Activated naive CD8-positive, alpha-beta T cell (primary cell): ENCODE measurements around the gene NCBP2L.

ENCODE experiments used
- H3K27ac Mint-ChIP-seq: one replicate; pipeline ENCODE4 v1.8.0; 2021; ENCODE audit warnings: mixed read lengths
- H3K27me3 Mint-ChIP-seq: one replicate; pipeline ENCODE4 v1.8.0; 2021; ENCODE audit warnings: mixed read lengths
- H3K36me3 Mint-ChIP-seq: one replicate; pipeline ENCODE4 v1.8.0; 2021; ENCODE audit warnings: mixed read lengths
- H3K4me1 Mint-ChIP-seq: one replicate; pipeline ENCODE4 v1.8.0; 2021; ENCODE audit warnings: low read depth, mixed read lengths
- H3K4me3 Mint-ChIP-seq: one replicate; pipeline ENCODE4 v1.8.0; 2021; ENCODE audit warnings: mild to moderate bottlenecking, mixed read lengths
- H3K9me3 Mint-ChIP-seq: one replicate; pipeline ENCODE4 v1.8.0; 2021; ENCODE audit warnings: low read depth, mixed read lengths

The NCBP2L gene

GRCh38 chrX:107743995-107744394, 33.5 kb upstream of the NCBP2L start:
- no peaks in the 10 kb centered on the region for H3K9me3 Mint-ChIP-seq
- no peaks in the 10 kb centered on the region for H3K27me3 Mint-ChIP-seq
- no peak overlapping the region for H3K27ac Mint-ChIP-seq
- H3K4me3 Mint-ChIP-seq = no peak overlapping the region
- peaks cover 40% of the 10 kb centered on the region for H3K4me1 Mint-ChIP-seq
- H3K36me3 Mint-ChIP-seq = no peaks in the 10 kb centered on the region

DNA sequence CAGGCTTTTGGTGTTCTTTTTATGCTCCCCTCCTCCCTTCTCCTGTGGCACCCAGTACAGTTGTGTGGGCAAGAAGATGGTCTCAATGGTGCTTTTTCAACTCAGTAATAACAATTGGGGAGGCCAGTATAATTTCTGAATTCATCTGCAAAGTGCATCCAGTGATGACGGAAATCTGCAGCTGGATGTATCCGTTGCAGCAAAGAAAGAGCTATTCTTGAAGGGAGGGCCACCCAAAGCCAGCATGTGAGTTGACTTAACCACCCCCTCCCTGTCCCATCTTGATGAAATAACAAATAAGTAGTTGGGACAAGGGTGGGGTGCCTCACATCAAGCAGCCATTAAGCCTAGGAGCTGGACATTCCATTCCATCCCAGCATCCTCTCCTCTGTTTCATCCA, 32.7 kb upstream of the NCBP2L start:
- no peaks in the 10 kb centered on the region for H3K27me3 Mint-ChIP-seq
- H3K36me3 Mint-ChIP-seq = no peaks in the 10 kb centered on the region
- H3K9me3 Mint-ChIP-seq = no peaks in the 10 kb centered on the region
- H3K27ac Mint-ChIP-seq = no peak overlapping the region
- peaks cover 33% of the 10 kb centered on the region for H3K4me1 Mint-ChIP-seq
- no peak overlapping the region for H3K4me3 Mint-ChIP-seq

DNA sequence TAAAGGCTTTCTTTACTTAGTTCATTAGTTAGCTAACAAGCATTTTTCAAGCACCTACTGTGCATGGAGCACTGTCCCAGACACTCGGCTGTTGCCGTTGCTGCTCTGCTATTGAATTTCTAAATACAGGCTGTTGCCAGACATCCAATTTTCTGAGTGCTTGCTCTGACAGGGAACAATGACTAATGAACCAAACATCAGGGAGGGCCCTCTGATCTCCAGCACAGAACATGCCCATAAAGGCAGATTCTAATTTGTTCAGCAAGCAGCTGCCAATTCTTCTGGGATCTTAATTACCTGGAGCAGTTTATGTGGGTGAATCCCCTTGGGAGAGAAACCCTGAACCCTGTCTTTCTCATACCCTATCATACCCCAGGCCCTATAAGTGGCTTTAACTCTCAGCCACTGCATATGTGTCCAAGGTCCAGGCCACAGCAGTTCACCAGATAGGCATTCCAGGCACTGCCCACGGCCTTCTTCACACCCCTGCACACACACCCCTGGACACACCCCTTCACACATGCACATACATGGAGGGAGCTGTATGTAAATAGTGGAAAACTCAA, 29.9 kb upstream of the NCBP2L start:
- Mint-ChIP-seq H3K27ac (no peak overlapping the region), H3K9me3 (no peaks in the 10 kb centered on the region), H3K36me3 (no peaks in the 10 kb centered on the region), H3K4me1 (peaks cover 11% of the 10 kb centered on the region), H3K4me3 (no peak overlapping the region), H3K27me3 (no peaks in the 10 kb centered on the region)

- Mint-ChIP-seq H3K9me3 (no peaks in the 10 kb centered on the region), H3K27ac (no peak overlapping the region), H3K36me3 (no peaks in the 10 kb centered on the region), H3K27me3 (no peaks in the 10 kb centered on the region), H3K4me3 (no peak overlapping the region), H3K4me1 (peaks cover 9% of the 10 kb centered on the region)
Observed at GRCh38 chrX:107748506-107748905, 29.0 kb upstream of the NCBP2L start.

DNA sequence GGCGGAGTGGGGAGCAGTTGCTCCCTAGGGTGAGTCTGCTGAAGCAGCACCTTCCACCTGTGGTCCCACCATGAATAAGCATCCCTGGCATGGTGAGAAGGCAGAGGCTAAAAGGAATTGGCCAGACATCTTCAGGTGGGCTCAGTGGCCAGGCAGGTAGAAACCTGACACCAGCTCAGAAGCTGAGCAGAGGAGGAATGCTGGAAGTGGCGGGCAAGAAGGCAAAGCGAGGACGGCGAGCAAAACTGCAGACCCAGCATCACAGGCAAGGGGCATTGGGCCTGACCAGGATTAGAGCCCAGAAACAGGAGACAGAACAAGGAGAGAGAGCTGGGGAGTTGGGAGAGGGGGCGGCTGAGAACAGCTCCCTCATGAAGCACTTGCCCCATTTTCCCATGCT, 27.3 kb upstream of the NCBP2L start:
- no peaks in the 10 kb centered on the region for H3K36me3 Mint-ChIP-seq
- H3K4me3 Mint-ChIP-seq = no peak overlapping the region
- peaks cover 5% of the 10 kb centered on the region for H3K4me1 Mint-ChIP-seq
- H3K27ac Mint-ChIP-seq = no peak overlapping the region
- H3K27me3 Mint-ChIP-seq = no peaks in the 10 kb centered on the region
- H3K9me3 Mint-ChIP-seq = no peaks in the 10 kb centered on the region

- H3K27me3 Mint-ChIP-seq = no peaks in the 10 kb centered on the region
- peaks cover 12% of the 10 kb centered on the region for H3K4me1 Mint-ChIP-seq
- no peak overlapping the region for H3K4me3 Mint-ChIP-seq
- no peaks in the 10 kb centered on the region for H3K9me3 Mint-ChIP-seq
- no peaks in the 10 kb centered on the region for H3K36me3 Mint-ChIP-seq
- H3K27ac Mint-ChIP-seq = no peak overlapping the region
Observed at GRCh38 chrX:107750861-107751445, 26.6 kb upstream of the NCBP2L start.

- no peak overlapping the region for H3K27ac Mint-ChIP-seq
- peaks cover 11% of the 10 kb centered on the region for H3K4me1 Mint-ChIP-seq
- no peaks in the 10 kb centered on the region for H3K36me3 Mint-ChIP-seq
- H3K9me3 Mint-ChIP-seq = no peaks in the 10 kb centered on the region
- H3K27me3 Mint-ChIP-seq = no peaks in the 10 kb centered on the region
- H3K4me3 Mint-ChIP-seq = no peak overlapping the region
Observed at GRCh38 chrX:107752043-107752442, 25.5 kb upstream of the NCBP2L start.

GRCh38 chrX:107752714-107753113, 24.8 kb upstream of the NCBP2L start:
- Mint-ChIP-seq H3K36me3 (no peaks in the 10 kb centered on the region), H3K27me3 (no peaks in the 10 kb centered on the region), H3K4me1 (peaks cover 12% of the 10 kb centered on the region), H3K4me3 (no peak overlapping the region), H3K9me3 (no peaks in the 10 kb centered on the region), H3K27ac (no peak overlapping the region)

DNA sequence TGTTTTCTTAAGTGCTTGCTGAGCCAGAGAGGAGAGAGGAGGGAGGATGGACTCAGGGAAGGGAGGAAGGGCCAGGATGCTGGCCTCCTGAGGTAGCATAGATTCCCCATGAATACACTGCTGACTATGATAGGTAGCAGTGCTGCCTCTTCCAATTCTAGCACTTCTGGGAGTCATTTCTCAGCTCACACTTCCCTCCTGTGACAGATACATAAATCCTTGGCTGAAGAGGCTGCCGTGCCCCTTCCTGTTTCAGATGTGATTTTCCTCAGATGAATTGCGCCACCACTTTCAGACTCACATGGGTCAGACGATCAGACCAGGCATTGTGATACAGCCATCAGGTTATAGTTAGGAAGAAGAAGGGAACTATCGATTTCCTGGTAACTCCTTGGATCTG, 24.3 kb upstream of the NCBP2L start:
- no peaks in the 10 kb centered on the region for H3K27me3 Mint-ChIP-seq
- peaks cover 15% of the 10 kb centered on the region for H3K4me1 Mint-ChIP-seq
- no peak overlapping the region for H3K27ac Mint-ChIP-seq
- H3K36me3 Mint-ChIP-seq = no peaks in the 10 kb centered on the region
- no peaks in the 10 kb centered on the region for H3K9me3 Mint-ChIP-seq
- H3K4me3 Mint-ChIP-seq = no peak overlapping the region

GRCh38 chrX:107755721-107756120, 21.8 kb upstream of the NCBP2L start:
- H3K27me3 Mint-ChIP-seq = no peaks in the 10 kb centered on the region
- no peaks in the 10 kb centered on the region for H3K36me3 Mint-ChIP-seq
- no peak overlapping the region for H3K27ac Mint-ChIP-seq
- no peak overlapping the region for H3K4me3 Mint-ChIP-seq
- no peaks in the 10 kb centered on the region for H3K9me3 Mint-ChIP-seq
- H3K4me1 Mint-ChIP-seq = peaks cover 17% of the 10 kb centered on the region

DNA sequence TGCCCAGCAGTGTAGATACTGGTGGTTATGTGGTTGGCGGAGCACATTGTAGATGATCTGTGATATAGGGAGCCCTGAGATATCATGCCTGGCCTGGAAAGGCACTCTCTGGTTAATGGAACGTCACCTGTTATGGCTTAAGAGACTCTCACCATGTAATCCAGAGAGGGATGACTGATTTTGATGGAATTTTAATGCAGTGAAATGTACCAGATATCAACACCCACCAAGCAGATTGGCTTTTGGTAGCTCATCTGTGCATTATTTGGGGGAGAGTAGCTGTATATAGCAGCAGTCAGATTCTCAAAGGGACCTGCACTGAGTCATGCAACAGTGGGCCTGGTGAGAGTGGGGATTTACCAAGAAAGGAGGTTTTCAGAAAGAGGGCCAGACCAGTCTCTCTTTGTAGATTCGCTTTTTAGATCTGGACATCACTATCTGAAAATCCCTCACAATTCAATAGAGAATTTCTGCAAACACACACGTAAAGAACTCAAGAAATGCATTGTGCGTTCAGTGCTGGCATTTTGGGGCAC, 19.2 kb upstream of the NCBP2L start:
- Mint-ChIP-seq H3K4me1 (peaks cover 16% of the 10 kb centered on the region), H3K27ac (no peak overlapping the region), H3K9me3 (no peaks in the 10 kb centered on the region), H3K4me3 (no peak overlapping the region), H3K27me3 (no peaks in the 10 kb centered on the region), H3K36me3 (no peaks in the 10 kb centered on the region)

DNA sequence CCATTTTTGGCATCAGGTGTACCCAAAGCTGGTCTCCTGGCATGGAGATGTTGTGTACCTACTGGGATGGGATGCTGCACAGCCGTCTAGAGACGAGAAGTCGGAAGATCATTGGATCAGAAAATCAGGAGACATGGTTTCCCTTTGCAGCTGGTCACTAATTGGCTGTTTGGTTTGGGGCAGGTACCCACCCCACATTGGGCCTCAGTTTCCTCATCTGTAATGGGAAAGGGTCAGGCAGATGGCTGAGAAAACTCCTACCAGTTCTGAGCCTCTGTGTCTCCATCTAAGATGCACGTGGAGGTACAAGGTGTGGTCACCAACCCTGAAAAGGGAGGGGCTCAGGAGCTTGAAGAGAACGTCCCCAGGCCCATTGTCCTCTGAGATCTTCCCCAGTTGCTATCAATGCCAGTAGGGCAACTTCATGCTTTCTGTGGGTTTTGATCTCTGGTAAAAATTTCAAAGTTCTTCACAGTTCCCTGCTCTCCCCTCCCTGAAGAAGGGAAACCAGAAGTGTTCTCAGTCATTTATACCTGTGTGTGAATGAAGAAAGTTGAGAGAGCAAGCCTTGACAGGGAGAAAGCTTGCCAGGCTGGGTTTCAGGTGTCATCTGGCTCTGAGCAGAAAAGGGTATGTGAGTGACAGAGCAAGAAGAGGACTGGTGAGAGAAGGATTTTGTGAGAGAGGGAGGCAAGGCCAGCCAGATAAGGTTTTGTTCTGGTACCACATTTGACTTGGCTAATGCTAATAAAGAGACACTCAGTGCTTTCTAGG, 17.0 kb upstream of the NCBP2L start:
- H3K4me3 Mint-ChIP-seq = no peak overlapping the region
- no peak overlapping the region for H3K27ac Mint-ChIP-seq
- no peaks in the 10 kb centered on the region for H3K27me3 Mint-ChIP-seq
- H3K9me3 Mint-ChIP-seq = no peaks in the 10 kb centered on the region
- no peaks in the 10 kb centered on the region for H3K36me3 Mint-ChIP-seq
- peaks cover 15% of the 10 kb centered on the region for H3K4me1 Mint-ChIP-seq

DNA sequence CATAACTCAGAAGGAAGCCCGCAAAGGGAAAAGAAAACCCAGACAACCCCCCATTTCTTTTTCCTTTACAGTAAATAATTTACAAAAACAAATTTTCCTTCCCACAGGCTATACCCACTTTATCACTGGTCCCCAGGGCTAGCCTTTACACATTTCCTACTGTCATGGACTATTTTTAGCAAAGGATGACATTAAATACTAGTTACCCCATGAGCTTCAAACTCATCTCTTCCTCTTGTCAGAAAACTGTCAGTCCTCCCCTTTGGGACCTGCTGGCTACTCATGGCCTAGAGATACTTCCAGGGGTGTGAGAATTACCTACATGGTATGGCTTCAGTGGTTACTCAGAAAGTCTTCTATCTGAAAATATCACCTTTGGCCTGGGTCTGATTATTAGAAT, 13.9 kb upstream of the NCBP2L start:
- no peaks in the 10 kb centered on the region for H3K36me3 Mint-ChIP-seq
- H3K27ac Mint-ChIP-seq = no peak overlapping the region
- no peak overlapping the region for H3K4me3 Mint-ChIP-seq
- no peaks in the 10 kb centered on the region for H3K9me3 Mint-ChIP-seq
- peaks cover 6% of the 10 kb centered on the region for H3K4me1 Mint-ChIP-seq
- H3K27me3 Mint-ChIP-seq = no peaks in the 10 kb centered on the region

GRCh38 chrX:107764845-107765608, 12.5 kb upstream of the NCBP2L start:
- no peaks in the 10 kb centered on the region for H3K27me3 Mint-ChIP-seq
- no peaks in the 10 kb centered on the region for H3K36me3 Mint-ChIP-seq
- H3K4me1 Mint-ChIP-seq = peaks cover 6% of the 10 kb centered on the region
- H3K27ac Mint-ChIP-seq = no peak overlapping the region
- H3K4me3 Mint-ChIP-seq = no peak overlapping the region
- H3K9me3 Mint-ChIP-seq = no peaks in the 10 kb centered on the region
